Measurements from ENCODE around the gene ASCC3. TPM values are rescaled to one million over a fixed set of nuclear protein-coding genes. Genes with fewer than 3 reads are reported as not detected.

Gene ASCC3
- total and polyA plus RNA-seq, 2 donors (not counting 3 experiments of a cell fraction or from before 2014, with no cell fraction given) = 15.7 to 57.2 TPM

- no TSS peak for BruUV-seq (replicated peaks)
- H3K4me1 ChIP-seq (ENCODE audit: control insufficient read depth, extremely low read depth, insufficient read depth, low read length) = no peaks in the 10 kb centered on the region
- no peak overlapping the region for H3K4me3 ChIP-seq (replicated peaks in 1 of 3; ENCODE audit: insufficient read depth in 1 of 3, low read depth in 1 of 3, low read length in 3 of 3)
- POLR2A ChIA-PET = no interaction called here
- H4K20me1 ChIP-seq (replicated peaks; ENCODE audit: control insufficient read depth, extremely low read depth, insufficient read depth, low read length) = no peaks in the 10 kb centered on the region
- no peak for DNase-seq (ENCODE audit: low read depth, low spot score)
- no peaks in the 10 kb centered on the region for H3K9me1 ChIP-seq (replicated peaks; ENCODE audit: control insufficient read depth, extremely low read depth, insufficient read depth, low read length)
- dilution Hi-C loops (cut with MboI; ENCODE audit: extremely low pct_ligation_motif_present, low sequenced_read_pairs) (no loop called here), intact Hi-C loops (cut with micrococcal nuclease) (no loop called here)
- H2AFZ ChIP-seq (ENCODE audit: low read depth, low read length) = no peak overlapping the region
- no peaks in the 10 kb centered on the region for H3K9me3 ChIP-seq (replicated peaks; ENCODE audit: control insufficient read depth, insufficient read depth, low read length)
- H3K79me2 ChIP-seq (ENCODE audit: control insufficient read depth, insufficient read depth, low read length) = no peaks in the 10 kb centered on the region
- no peaks in the 10 kb centered on the region for H3K27me3 ChIP-seq (ENCODE audit: control insufficient read depth in 2 of 2, insufficient read depth in 2 of 2, low read length in 2 of 2)
- CTCF ChIA-PET = interaction anchor here (0.9 to 1.5 kb wide), 3 partner anchors 12 to 443 kb away, joined by 3 to 5 read pairs (median 3); no protein-coding TSS in a partner anchor
- TF ChIP-seq CTCF (IDR thresholded peaks at IDR 0.05; ENCODE audit: extremely low read depth in 1 of 2, insufficient read depth in 1 of 2, low read depth in 1 of 2, low read length in 2 of 2) = no peak
- TF ChIP-seq FOS (IDR thresholded peaks at IDR 0.05; ENCODE audit: borderline replicate concordance, insufficient read depth, low read length) = no peak
- no peak for TF ChIP-seq GATA2 (IDR thresholded peaks at IDR 0.05; ENCODE audit: insufficient read depth, insufficient read length, low read depth, low read length)
- TF ChIP-seq JUN (IDR thresholded peaks at IDR 0.05; ENCODE audit: borderline replicate concordance, insufficient read depth, insufficient read length, low read depth) = no peak
- TF ChIP-seq EZH2 (IDR thresholded peaks at IDR 0.05; ENCODE audit: borderline replicate concordance, low read depth, low read length, severe bottlenecking) = no peak
- TF ChIP-seq POLR2AphosphoS5 (IDR thresholded peaks at IDR 0.05; ENCODE audit: insufficient read depth, low read depth, low read length) = no peak
- no peak for TF ChIP-seq MYC (IDR thresholded peaks at IDR 0.05; ENCODE audit: low read depth, low read length)
- TF ChIP-seq MAX (IDR thresholded peaks at IDR 0.05; ENCODE audit: insufficient read depth, insufficient read length) = no peak
- no peak for TF ChIP-seq POLR2A (IDR thresholded peaks at IDR 0.05; ENCODE audit: low read depth, low read length)
- FAIRE-seq = no peak
- H3K36me3 ChIP-seq (ENCODE audit: control insufficient read depth in 2 of 2, extremely low read depth in 1 of 2, insufficient read depth in 2 of 2, low read length in 2 of 2) = no peaks in the 10 kb centered on the region
- H3K27ac ChIP-seq (ENCODE audit: insufficient read depth, low read depth, low read length) = no peak overlapping the region
- H3K9ac ChIP-seq (replicated peaks; ENCODE audit: extremely low read depth, insufficient read depth, low read length) = no peak overlapping the region
- H3K4me2 ChIP-seq (ENCODE audit: insufficient read depth, low read length) = no peak overlapping the region
Observed at GRCh38 chr6:100559859-100560258, 321.3 kb downstream of the ASCC3 start.
